Measurements from ENCODE around the gene PTRH2. TPM values are rescaled to one million over a fixed set of nuclear protein-coding genes. Genes with fewer than 3 reads are reported as not detected.

PTRH2 gene
- total and polyA plus RNA-seq, 2 donors (not counting 3 experiments of a cell fraction or from before 2014, with no cell fraction given) = 40.1 to 46.7 TPM

DNA sequence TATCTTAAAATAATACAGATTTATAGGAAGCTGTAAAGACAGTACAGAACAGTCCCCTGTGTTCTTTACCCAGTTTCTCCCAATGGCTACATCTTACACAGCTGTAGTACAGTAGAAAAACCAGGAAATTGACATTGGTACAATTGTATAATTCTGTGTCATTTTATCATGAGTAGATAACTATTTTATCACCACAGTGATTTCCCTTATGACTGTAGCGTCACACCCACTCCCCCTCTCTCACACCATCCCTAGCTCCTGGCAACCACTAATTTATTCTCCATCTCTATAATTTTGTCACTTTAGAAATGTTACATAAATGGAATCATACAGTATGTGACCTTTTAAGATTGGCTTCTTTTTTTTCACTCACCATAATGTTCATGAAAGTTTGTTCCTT lies 56.6 kb downstream of the PTRH2 start:
- Histone ChIP-seq H3K4me1 (ENCODE audit: control insufficient read depth, extremely low read depth, insufficient read depth, low read length) (peaks cover 8% of the 10 kb centered on the region), H3K79me2 (ENCODE audit: control insufficient read depth, insufficient read depth, low read length) (peaks cover 76% of the 10 kb centered on the region), H4K20me1 (replicated peaks; ENCODE audit: control insufficient read depth, extremely low read depth, insufficient read depth, low read length) (no peaks in the 10 kb centered on the region), H3K9ac (replicated peaks; ENCODE audit: extremely low read depth, insufficient read depth, low read length) (no peak overlapping the region), H3K36me3 (ENCODE audit: control insufficient read depth in 2 of 2, extremely low read depth in 1 of 2, insufficient read depth in 2 of 2, low read length in 2 of 2) (peaks cover 15 to 50% of the 10 kb centered on the region in 2 experiments), H3K4me3 (replicated peaks in 1 of 3; ENCODE audit: insufficient read depth in 1 of 3, low read depth in 1 of 3, low read length in 3 of 3) (no peak overlapping the region), H3K4me2 (ENCODE audit: insufficient read depth, low read length) (no peak overlapping the region), H3K9me1 (replicated peaks; ENCODE audit: control insufficient read depth, extremely low read depth, insufficient read depth, low read length) (peaks cover 3% of the 10 kb centered on the region), H3K9me3 (replicated peaks; ENCODE audit: control insufficient read depth, insufficient read depth, low read length) (no peaks in the 10 kb centered on the region), H3K27me3 (ENCODE audit: control insufficient read depth in 2 of 2, insufficient read depth in 2 of 2, low read length in 2 of 2) (no peaks in the 10 kb centered on the region), H2AFZ (ENCODE audit: low read depth, low read length) (no peak overlapping the region), H3K27ac (ENCODE audit: insufficient read depth, low read depth, low read length) (no peak overlapping the region)
- TF ChIP-seq POLR2A (IDR thresholded peaks at IDR 0.05; ENCODE audit: low read depth, low read length) (no peak), POLR2AphosphoS5 (IDR thresholded peaks at IDR 0.05; ENCODE audit: insufficient read depth, low read depth, low read length) (no peak), FOS (IDR thresholded peaks at IDR 0.05; ENCODE audit: borderline replicate concordance, insufficient read depth, low read length) (no peak), GATA2 (IDR thresholded peaks at IDR 0.05; ENCODE audit: insufficient read depth, insufficient read length, low read depth, low read length) (no peak), MYC (IDR thresholded peaks at IDR 0.05; ENCODE audit: low read depth, low read length) (no peak)
- TF ChIP-seq, protein P1, sequence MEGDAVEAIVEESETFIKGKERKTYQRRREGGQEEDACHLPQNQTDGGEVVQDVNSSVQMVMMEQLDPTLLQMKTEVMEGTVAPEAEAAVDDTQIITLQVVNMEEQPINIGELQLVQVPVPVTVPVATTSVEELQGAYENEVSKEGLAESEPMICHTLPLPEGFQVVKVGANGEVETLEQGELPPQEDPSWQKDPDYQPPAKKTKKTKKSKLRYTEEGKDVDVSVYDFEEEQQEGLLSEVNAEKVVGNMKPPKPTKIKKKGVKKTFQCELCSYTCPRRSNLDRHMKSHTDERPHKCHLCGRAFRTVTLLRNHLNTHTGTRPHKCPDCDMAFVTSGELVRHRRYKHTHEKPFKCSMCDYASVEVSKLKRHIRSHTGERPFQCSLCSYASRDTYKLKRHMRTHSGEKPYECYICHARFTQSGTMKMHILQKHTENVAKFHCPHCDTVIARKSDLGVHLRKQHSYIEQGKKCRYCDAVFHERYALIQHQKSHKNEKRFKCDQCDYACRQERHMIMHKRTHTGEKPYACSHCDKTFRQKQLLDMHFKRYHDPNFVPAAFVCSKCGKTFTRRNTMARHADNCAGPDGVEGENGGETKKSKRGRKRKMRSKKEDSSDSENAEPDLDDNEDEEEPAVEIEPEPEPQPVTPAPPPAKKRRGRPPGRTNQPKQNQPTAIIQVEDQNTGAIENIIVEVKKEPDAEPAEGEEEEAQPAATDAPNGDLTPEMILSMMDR (IDR thresholded peaks at IDR 0.05; ENCODE audit: extremely low read depth in 1 of 2, insufficient read depth in 1 of 2, low read depth in 1 of 2, low read length in 2 of 2) = no peak
- TF ChIP-seq, protein P2, sequence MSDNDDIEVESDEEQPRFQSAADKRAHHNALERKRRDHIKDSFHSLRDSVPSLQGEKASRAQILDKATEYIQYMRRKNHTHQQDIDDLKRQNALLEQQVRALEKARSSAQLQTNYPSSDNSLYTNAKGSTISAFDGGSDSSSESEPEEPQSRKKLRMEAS (IDR thresholded peaks at IDR 0.05; ENCODE audit: insufficient read depth, insufficient read length) = no peak
- intact Hi-C loops (cut with micrococcal nuclease) (no loop called here), dilution Hi-C loops (cut with MboI; ENCODE audit: extremely low pct_ligation_motif_present, low sequenced_read_pairs) (no loop called here)
- ChIA-PET POLR2A (no interaction called here), CTCF (interaction anchor here (0.5 kb wide), 1 partner anchor 573 kb away, joined by 3 read pairs; no protein-coding TSS in a partner anchor)
- BruUV-seq (replicated peaks) = no TSS peak
- no peak for FAIRE-seq
- no peak for DNase-seq (ENCODE audit: low read depth, low spot score)

All from endothelial cell of umbilical vein (primary cell).